ENCODE results near the gene DSCAM. TPM values are rescaled to one million over a fixed set of nuclear protein-coding genes. Genes with fewer than 3 reads are reported as not detected.

DSCAM gene
- total RNA-seq, 2 experiments from 2014 or later: not detected

- Mint-ChIP-seq H3K36me3 (ENCODE audit: low read depth) (no peaks in the 10 kb centered on the region), H3K27ac (no peak overlapping the region), H3K4me3 (no peak overlapping the region), H3K27me3 (no peaks in the 10 kb centered on the region), H3K4me1 (ENCODE audit: low read depth) (no peaks in the 10 kb centered on the region), H3K9me3 (no peaks in the 10 kb centered on the region)
- intact Hi-C loops (cut with DNase I, micrococcal nuclease): no loop called here
- Histone ChIP-seq H3K4me1 (ENCODE audit: insufficient read depth, low read length) (no peaks in the 10 kb centered on the region), H3K36me3 (ENCODE audit: insufficient read depth, low read length) (no peaks in the 10 kb centered on the region), H3K9me3 (ENCODE audit: control insufficient read depth in 1 of 2, insufficient read depth in 1 of 2, low read length in 2 of 2) (peaks cover 0 to 3% of the 10 kb centered on the region in 2 experiments), H3K4me3 (ENCODE audit: low read length) (no peak overlapping the region), H3K27me3 (ENCODE audit: control insufficient read depth in 1 of 2, insufficient read depth in 2 of 2, low read length in 2 of 2) (no peaks in the 10 kb centered on the region), H3K27ac (ENCODE audit: low read depth in 1 of 2, low read length in 2 of 2) (no peak overlapping the region)
- ATAC-seq (ENCODE audit: poor library complexity) (no peak), DNase-seq (no peak)
- TF ChIP-seq CTCF (IDR thresholded peaks at IDR 0.05): no peak
- ChIA-PET POLR2A (no interaction called here), CTCF (no interaction called here)
Measured at GRCh38 chr21:40457741-40458140, 389.2 kb downstream of the DSCAM start.

GRCh38 chr21:40454057-40454456, 392.9 kb downstream of the DSCAM start:
- H3K4me1 Mint-ChIP-seq (ENCODE audit: low read depth): no peaks in the 10 kb centered on the region
- TF ChIP-seq CTCF (IDR thresholded peaks at IDR 0.05): no peak
- H3K27ac Mint-ChIP-seq: no peak overlapping the region
- H3K4me1 ChIP-seq (ENCODE audit: insufficient read depth, low read length): no peaks in the 10 kb centered on the region
- peaks cover 0 to 3% of the 10 kb centered on the region in 2 experiments for H3K9me3 ChIP-seq (ENCODE audit: control insufficient read depth in 1 of 2, insufficient read depth in 1 of 2, low read length in 2 of 2)
- no peak for ATAC-seq (ENCODE audit: poor library complexity)
- no peaks in the 10 kb centered on the region for H3K36me3 ChIP-seq (ENCODE audit: insufficient read depth, low read length)
- H3K27me3 Mint-ChIP-seq: peaks cover 4% of the 10 kb centered on the region
- no peaks in the 10 kb centered on the region for H3K9me3 Mint-ChIP-seq
- H3K27me3 ChIP-seq (ENCODE audit: control insufficient read depth in 1 of 2, insufficient read depth in 2 of 2, low read length in 2 of 2): no peaks in the 10 kb centered on the region
- ChIA-PET CTCF (no interaction called here), POLR2A (no interaction called here)
- DNase-seq: no peak
- intact Hi-C loops (cut with DNase I, micrococcal nuclease): no loop called here
- no peak overlapping the region for H3K4me3 Mint-ChIP-seq
- H3K27ac ChIP-seq (ENCODE audit: low read depth in 1 of 2, low read length in 2 of 2): no peak overlapping the region
- no peak overlapping the region for H3K4me3 ChIP-seq (ENCODE audit: low read length)
- H3K36me3 Mint-ChIP-seq (ENCODE audit: low read depth): no peaks in the 10 kb centered on the region

DNA sequence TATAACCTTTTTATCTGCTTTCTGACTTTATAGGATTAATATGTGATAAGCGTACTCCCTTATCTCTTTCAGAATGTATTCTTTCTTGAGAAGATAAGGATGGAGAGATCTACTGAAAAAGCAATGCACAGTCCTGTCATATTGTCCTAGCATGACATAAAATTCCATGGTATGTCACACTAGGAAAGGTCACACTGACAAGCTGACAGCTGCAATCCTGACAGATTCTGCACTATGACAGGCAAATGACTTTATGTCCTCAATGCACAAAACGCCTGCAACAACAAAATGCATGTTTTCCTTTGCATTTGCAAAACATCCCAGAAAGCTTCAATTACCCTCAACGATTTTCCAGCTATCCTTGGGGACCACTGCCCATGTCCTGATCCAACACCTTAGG, 393.8 kb downstream of the DSCAM start:
- Mint-ChIP-seq H3K36me3 (ENCODE audit: low read depth) (no peaks in the 10 kb centered on the region), H3K9me3 (no peaks in the 10 kb centered on the region), H3K27me3 (peaks cover 4% of the 10 kb centered on the region), H3K4me3 (no peak overlapping the region), H3K27ac (no peak overlapping the region), H3K4me1 (ENCODE audit: low read depth) (no peaks in the 10 kb centered on the region)
- Histone ChIP-seq H3K36me3 (ENCODE audit: insufficient read depth, low read length) (no peaks in the 10 kb centered on the region), H3K4me3 (ENCODE audit: low read length) (no peak overlapping the region), H3K9me3 (ENCODE audit: control insufficient read depth in 1 of 2, insufficient read depth in 1 of 2, low read length in 2 of 2) (peaks cover 0 to 3% of the 10 kb centered on the region in 2 experiments), H3K27ac (ENCODE audit: low read depth in 1 of 2, low read length in 2 of 2) (no peak overlapping the region), H3K27me3 (ENCODE audit: control insufficient read depth in 1 of 2, insufficient read depth in 2 of 2, low read length in 2 of 2) (no peaks in the 10 kb centered on the region), H3K4me1 (ENCODE audit: insufficient read depth, low read length) (no peaks in the 10 kb centered on the region)
- no peak for DNase-seq
- no peak for ATAC-seq (ENCODE audit: poor library complexity)
- ChIA-PET POLR2A (no interaction called here), CTCF (interaction anchor here (0.5 kb wide), 1 partner anchor 186 kb away, joined by 3 read pairs; no protein-coding TSS in a partner anchor)
- TF ChIP-seq CTCF (IDR thresholded peaks at IDR 0.05): no peak
- intact Hi-C loops (cut with DNase I, micrococcal nuclease): no loop called here
